Cerebellar nuclear complex (tissue), 1 donor: Measurements from ENCODE around the gene MPO.

Source experiments
- DNase-seq, 2 experiments: peaks; one replicate each; lab custom pipeline; 2025; lab: John Stamatoyannopoulos, UW

The MPO gene

DNA sequence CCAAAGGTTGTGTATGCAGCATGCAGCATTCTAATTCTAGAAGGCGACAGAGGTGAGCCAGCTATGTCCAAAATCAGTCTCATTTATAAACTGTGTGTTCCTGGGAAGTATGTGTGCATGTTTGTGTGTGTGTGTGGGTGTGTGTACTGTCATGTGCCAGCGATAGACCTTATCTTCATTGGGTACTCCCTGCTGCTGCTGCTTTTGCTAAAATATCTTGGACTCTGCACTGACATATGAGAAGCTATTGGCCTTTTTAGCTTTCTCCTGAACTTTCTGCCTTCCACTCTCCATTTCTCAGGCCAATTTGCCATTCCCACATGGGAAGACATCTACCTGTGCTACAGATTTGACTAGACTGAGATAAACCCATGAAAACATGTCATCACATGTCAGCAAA lies 44.3 kb downstream of the MPO start:
- no peak for DNase-seq

DNA sequence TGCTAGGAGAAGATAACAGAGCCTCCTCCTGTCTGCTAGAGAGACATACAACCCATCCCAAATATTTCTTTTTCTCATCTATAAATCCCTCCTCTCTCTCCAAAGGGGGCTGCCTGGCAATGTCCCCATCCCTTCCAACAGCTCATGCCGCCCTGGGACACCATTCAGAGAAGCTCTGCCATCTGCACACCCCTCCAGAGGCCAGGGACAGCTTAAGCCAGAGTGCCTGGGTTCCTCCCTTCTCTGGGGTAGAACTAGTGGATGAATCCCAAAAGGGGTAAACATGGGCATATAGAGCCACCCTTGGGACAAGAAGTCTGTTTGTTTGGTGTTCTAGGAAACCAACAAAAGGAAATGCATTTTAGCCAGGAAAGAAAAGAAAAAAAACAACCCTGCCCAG lies 44.9 kb downstream of the MPO start:
- DNase-seq, result no peak

DNA sequence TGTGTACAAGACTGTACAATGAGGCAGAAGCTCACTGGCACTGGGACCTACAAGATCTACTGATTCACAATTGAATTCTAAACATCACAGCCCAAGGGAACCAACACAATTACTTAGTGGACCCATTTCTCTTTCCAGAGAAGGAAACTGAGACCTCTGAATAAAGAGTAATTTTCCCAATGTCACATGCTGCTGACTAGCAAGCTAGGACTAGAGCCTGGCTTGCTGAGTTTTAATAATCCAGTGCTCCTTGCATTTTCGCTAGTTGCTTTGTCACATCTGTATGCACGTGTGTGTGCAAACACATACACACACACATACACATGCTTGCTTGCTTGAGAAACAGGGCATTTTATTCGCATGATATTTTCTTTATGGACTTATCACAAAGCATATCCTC lies 46.2 kb downstream of the MPO start:
- no peak for DNase-seq

DNA sequence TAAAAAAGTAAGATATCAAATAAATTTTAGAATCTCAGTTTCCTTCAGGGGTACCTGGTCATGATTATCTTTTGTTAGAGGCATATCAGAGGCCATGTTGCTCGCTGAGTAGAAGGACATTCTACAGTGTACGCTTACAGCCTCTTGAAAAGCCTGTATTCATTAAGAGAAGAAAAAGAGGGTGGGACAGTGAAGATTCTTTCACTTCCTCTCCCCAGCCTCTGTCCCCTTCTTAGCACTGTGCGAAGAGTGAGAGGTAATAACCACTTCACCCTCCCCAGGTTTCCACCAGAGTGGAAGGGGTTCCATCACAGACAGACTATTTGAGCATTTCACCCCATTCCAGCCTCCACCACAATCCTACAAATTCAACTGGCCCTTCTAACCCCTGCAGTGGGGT lies 47.2 kb downstream of the MPO start:
- DNase-seq, result no peak

DNA sequence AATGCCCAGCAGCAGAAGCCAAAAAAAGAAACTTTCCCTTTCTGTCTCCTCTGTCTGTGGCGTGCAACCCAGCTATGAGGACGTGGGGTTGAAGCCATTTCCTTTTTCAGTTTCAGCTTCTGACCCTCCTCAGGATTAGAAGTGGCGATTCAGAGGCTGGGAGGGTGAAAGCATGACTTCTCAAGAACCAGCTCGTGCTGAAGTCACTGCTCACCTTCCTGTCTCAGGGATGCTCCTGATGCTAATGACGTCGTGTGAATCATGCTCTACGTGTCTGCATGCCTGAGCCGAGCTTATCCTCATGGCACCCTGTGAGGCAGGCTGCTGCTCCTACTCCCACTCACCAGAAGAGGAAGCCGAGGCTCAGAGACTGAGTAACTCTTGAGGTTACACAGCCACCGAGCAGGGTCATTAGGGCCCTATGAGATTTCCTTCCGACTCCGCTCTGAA lies 48.0 kb downstream of the MPO start:
- no peak for DNase-seq

DNA sequence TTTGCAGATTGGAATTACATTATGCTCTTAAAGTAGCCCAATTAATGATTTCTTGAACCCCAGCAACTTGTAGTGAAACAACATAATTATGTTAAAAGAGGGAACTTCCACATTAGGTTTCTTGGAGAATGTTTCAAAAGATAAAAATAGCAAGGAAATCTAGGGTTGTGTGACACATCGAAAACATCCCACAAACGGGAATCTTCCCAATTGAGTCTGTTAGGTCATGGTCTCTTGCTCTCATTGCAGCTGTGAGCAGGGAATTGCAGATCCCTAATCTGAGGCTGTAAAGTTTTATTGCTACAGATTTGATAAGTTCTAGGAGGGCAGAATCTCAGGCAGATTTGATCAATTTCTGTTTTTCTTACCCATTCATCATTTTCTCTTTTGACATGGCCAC lies 49.1 kb downstream of the MPO start:
- DNase-seq, result no peak

DNA sequence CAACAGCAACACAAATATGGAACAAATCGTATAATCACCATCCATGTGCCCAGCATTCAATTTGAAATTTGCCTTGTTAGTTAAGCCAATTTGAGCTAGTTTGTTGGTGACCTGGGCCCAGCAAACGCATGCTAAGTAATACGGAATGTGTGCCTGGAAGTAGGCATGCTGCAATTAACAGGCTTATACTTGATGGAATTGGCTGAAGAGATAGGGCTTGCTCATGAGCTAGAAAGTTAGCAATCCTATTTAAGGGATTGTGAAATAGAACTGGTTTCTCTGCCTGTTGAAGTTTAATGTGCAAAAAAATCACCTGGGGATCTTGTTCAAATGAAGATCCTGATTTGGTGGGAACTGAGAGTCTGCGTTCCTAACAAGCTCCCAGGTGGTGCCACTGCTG lies 50.9 kb downstream of the MPO start:
- no peak for DNase-seq

DNA sequence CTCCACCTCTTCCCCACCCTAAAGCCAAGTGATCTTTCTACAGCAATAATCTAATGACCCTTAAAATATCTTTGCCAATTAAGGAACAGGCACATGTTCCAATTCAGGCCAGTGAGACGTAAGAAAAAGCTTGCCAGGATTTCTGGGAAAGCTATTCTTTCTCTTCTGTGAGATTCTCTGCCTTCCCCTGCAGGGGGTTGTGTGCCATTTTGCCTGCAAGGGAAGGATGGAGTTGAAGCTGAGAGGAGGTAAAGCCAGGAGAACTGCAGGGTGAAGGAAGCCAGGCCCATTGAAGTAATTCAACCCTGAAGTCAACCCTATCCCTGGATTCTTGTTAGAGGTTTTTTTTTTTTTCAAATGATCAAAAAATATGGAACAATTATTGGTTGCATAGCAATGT lies 51.4 kb downstream of the MPO start:
- no peak for DNase-seq

DNA sequence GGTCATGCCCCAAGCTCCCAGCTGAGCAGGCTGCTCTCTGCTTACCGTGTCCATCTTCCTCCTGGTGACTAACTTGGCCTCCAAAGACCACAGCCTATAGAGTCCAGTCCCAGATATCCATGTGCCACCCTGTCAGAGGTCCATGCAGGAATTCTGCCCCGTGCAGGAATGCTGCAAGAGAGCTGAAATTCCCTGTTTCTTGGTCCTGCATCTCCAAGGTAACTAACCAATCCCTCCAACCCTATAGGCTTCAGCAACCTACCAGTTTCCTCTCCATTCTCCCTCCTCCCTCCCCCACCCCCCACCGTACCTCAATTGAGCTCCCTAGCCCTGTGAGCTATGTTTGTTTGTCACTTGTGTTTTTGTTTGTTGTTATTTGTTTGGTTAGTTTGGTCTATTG lies 52.1 kb downstream of the MPO start:
- DNase-seq, result no peak

DNA sequence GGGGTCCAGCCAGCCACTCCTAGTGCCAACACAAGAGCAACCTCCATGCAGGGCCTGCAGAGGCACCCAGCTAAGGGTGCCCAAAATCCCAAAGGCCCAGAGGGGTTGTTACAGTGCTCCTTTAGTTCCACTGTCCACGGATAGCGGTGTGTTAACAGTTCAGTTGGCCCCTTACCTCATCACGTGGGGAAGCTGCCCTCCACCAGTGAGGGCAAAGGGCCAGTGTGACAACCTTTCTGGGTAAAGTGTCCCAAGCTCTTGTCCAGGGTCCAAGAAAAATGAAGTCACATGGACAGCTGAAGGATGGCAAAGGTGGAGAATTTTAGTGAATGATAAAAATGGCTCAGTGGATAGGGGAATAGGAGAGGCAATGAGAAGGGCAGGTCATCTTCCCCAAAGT lies 53.0 kb downstream of the MPO start:
- DNase-seq, result no peak

DNA sequence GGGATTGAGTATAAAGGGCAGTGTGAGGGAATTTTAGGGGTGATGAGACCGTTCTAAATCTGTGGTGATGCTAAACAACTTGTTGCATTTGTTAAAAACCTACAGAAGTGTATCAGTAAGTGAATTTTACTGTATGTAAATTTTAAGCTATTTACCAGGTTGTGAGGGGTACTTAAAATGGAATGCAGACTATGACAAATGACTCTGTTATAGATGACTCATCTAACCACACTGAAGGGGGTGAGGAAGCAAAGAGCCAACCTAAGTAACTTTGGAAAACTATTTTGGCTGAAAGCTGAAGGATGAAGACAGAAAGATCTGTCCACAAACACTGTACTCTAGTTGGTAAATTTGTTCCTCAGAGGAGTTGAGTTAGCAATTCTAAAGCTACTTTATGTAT lies 56.4 kb downstream of the MPO start:
- no peak for DNase-seq
